HFF-Myc (cell line): ENCODE measurements around the gene VPS35L.

ENCODE experiments used
- DNase-seq: peaks from one replicate; pipeline ENCODE4 v3.0.0-alpha.2; 2011; ENCODE audit warnings: low read depth; ENCODE audit errors: extremely low read depth
- H3K4me3 ChIP-seq: replicated peaks from 2 replicates; pipeline ENCODE4 v1.5.1; 2011; ENCODE audit warnings: low read depth, mild to moderate bottlenecking, control low read depth, low read length
- TF ChIP-seq, protein P1 (sequence below): IDR thresholded peaks from 2 replicates; pipeline ENCODE4 v1.5.1; 2012; ENCODE audit warnings: mild to moderate bottlenecking, low read depth, low read length, control low read depth; ENCODE audit errors: missing control alignments

The VPS35L gene

DNA sequence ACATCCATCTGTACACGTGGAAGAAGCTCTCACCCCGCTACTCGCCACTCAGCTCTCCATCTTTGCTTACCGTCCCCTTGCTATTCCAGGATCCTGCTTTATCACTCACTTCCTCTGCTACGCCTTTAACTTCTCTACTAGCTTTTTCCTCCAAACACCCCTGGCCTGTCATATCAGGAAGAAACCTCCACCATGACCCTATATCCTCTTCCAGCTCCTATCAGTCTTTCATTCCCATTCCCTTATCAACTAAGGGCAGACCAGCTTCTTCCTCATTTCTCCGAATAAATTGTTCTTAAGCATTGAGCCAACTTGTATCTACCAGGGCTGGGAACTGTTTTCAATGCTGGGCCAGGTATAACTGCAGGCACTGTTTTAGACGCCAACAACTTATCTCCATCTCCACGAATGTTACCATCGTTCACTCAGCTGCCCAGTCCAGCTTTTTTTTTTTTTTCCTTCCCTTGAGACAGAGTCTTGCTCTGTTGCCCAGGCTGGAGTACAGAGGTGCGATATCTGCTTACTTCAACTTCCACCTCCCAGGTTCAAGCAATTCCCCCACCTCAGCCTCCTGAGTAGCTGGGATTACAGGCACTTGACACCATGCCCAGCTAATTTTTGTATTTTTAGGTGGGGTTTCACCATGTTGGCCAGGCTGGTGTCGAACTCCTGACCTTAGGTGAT is 166.9 kb downstream of the VPS35L start:
- no peak overlapping the region for H3K4me3 ChIP-seq
- no peak for DNase-seq
- TF ChIP-seq, protein P1, sequence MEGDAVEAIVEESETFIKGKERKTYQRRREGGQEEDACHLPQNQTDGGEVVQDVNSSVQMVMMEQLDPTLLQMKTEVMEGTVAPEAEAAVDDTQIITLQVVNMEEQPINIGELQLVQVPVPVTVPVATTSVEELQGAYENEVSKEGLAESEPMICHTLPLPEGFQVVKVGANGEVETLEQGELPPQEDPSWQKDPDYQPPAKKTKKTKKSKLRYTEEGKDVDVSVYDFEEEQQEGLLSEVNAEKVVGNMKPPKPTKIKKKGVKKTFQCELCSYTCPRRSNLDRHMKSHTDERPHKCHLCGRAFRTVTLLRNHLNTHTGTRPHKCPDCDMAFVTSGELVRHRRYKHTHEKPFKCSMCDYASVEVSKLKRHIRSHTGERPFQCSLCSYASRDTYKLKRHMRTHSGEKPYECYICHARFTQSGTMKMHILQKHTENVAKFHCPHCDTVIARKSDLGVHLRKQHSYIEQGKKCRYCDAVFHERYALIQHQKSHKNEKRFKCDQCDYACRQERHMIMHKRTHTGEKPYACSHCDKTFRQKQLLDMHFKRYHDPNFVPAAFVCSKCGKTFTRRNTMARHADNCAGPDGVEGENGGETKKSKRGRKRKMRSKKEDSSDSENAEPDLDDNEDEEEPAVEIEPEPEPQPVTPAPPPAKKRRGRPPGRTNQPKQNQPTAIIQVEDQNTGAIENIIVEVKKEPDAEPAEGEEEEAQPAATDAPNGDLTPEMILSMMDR, result no peak

DNA sequence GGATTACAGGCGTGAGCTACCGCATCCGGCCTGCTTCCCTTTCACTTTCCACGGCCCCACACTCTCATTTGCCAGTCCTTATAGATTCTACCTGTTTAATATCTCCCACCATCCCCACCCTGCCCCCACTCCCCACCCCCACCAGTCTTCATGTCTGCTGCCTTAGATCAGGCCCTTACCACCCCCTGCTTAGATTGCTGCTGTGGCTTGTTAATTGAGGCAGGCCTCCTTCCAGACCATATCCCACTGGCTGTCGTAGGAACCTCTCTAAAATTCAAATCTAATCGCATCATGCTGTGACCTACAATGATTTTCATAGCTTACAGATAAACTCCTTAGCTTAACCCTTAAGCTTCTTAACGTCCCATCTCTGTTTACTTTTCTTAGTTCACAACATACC is 167.5 kb downstream of the VPS35L start:
- no peak overlapping the region for H3K4me3 ChIP-seq
- DNase-seq, result no peak
- TF ChIP-seq, protein P1, result no peak

DNA sequence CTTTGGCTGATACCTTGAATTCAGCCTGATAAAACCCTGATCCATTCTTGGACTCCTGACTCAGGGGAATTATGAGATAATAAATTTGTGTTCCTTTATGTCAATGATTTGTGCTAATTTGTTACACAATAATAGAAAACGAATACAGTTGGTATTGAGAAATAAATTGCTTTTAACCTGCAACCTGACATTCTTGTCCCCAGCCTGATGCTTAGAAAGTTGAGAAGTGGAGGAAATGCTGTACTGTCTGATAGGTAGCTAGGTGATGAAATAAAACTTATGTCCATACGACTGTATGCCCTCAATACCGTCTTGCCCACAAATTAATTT is 173.1 kb downstream of the VPS35L start:
- TF ChIP-seq, protein P1, result no peak
- no peak for DNase-seq
- H3K4me3 ChIP-seq, result no peak overlapping the region

DNA sequence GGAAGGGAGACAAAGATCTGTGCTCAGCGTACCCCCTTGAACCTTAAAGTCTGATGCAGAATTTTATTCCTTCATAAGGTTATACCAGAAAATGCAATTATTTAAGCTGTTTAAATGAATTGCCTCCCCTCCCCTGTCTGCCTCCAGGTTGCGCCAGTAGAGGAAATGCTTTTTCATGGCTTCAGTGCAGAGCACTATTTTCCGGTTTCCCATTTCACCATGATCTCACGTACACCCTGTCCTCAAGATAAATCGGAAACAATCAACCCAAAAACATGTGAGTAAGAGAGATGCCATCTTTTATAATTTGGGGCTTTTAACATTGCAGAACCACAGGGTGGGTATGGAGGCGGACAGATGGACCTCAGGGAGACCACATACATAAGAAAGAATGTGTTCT is 178.0 kb downstream of the VPS35L start:
- TF ChIP-seq, protein P1, result no peak

DNA sequence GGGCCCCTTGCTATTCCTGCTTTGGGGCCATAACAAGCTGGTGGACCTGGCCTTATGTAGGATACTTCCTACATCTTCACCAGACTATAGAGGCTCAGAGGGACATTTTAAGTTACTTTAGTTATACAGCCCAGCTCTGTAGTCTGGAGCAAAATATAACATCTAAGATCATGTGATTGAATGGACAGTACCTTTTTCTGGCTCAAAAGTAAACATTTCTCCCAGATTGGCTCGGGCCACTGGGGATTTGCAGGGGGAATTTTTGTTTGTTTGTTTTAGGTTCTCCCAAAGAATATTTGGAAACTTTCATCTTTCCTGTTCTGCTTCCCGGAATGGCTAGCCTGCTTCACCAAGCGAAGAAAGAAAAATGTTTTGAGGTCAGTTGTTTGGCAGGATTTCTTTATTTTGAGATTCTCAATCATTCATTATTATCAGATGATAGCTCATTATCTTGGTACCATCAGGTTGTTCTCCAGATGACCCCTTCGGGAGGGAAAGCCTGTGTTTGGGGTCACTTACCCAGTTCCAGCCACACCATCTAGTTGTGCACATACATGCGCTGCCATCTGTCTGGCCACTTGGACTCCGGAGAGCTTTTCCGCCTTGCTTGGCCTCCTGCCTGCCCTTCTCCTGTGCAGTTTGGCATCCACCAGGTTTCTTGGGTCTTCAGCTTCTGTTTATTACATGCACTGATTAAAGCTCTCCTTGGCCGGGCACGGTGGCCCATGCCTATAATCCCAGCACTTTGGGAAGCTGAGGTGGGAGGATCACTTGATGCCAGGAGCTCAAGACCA is 179.8 kb downstream of the VPS35L start:
- DNase-seq, result no peak
- TF ChIP-seq, protein P1, result no peak
- no peak overlapping the region for H3K4me3 ChIP-seq

More for the DNA sequence above, 178.0 kb downstream of the VPS35L start:
- no peak for DNase-seq
- H3K4me3 ChIP-seq, result no peak overlapping the region

DNA sequence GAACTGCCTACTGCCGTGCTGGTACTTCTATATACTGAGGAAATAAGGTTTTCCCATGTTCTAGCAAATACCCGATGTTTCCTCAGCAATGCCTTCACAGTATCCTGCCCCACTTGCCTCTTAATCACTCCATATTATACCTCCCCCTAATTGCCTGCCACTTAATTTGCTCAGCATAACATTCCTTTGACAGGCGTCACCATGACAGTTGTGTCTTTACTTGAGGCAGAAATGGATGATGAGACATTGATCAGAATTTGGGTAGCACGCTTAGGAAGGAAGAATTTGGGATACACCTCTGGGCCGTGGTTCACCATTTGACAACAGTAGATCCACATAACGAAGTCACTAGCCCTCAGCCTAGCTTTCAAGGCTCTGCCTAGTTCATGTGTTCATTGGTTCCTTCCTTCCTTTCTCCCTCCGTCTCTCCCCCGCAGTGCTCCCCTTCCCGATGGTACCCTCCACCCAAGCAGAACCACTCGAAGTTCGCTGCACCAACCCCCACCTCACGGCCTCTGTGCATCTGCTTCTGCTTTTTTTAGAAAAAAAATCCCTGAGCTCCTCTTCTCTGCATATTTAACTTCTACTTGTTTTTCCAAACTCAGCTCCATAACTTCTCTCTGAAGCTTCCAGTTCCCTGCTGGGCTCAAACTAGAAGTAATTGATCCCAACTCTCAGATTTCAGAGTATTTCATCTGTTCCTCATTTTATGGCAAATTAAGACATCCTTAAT is 182.0 kb downstream of the VPS35L start:
- TF ChIP-seq, protein P1, result no peak
- no peak for DNase-seq

More for the DNA sequence above, 182.0 kb downstream of the VPS35L start:
- H3K4me3 ChIP-seq, result no peak overlapping the region
